KOPT-K1 (cell line): ENCODE data around the gene CMKLR1.

Experiments used
- H3K27ac ChIP-seq: fragments of 200-600 bp; sonication (generic); 2 replicates; pipeline ENCODE4 v1.5.1; 2016; ENCODE audit warnings: antibody characterized with exemption, mild to moderate bottlenecking, low read depth, low read length; ENCODE audit not compliant: poor library complexity, severe bottlenecking
- H3K36me3 ChIP-seq: fragments of 200-600 bp; sonication (generic); 2 replicates; pipeline ENCODE4 v1.5.1; 2017; ENCODE audit warnings: antibody characterized with exemption, mild to moderate bottlenecking, low read length, moderate library complexity; ENCODE audit not compliant: insufficient read depth
- H3K9me3 ChIP-seq: fragments of 200-600 bp; sonication (generic); 2 replicates; pipeline ENCODE4 v1.5.1; 2017; ENCODE audit warnings: antibody characterized with exemption, low read length, mild to moderate bottlenecking; ENCODE audit not compliant: insufficient read depth, poor library complexity, severe bottlenecking

Gene CMKLR1

DNA sequence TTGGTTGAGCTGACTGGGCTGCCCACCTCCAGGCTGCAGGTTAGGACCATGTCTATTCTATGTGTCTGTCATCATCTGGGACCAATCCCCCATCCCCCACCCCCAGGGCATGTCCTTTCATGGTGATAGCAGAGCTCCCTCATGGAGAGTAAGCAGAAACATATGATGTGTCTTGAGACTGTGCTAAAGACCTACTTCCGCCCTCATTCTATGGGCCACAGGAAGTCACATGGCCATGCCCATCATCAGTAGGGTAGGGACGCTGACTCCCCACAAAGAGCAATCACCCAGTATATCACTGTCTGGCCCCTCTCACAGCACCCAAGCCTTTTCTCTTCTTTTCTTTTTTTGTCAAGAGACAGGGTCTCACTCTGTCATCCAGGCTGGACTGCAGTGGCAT, 99.7 kb downstream of the CMKLR1 start:
- H3K27ac ChIP-seq = no peak overlapping the region

DNA sequence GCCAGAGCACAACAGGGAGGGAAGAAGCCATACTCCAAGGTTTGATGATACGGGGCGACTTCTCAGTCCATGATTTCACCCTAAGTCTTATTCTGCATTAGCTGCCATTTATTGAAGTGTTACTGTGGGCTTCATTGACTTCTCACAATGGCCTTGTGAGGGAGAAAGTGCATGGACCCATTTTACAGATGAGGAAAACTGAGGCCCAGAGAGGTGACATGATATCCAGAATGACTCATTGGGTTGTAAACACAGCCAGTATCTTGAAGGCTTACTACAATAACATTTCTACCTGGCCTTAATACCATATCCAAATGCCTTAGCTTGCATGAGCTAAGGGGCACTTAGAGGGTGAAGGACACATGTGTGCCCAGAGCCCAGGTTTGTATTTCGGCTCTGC, 100.6 kb downstream of the CMKLR1 start:
- H3K9me3 ChIP-seq = no peaks in the 10 kb centered on the region
- H3K36me3 ChIP-seq = no peaks in the 10 kb centered on the region
- H3K27ac ChIP-seq = no peak overlapping the region

More for the DNA sequence above, 99.7 kb downstream of the CMKLR1 start:
- Histone ChIP-seq H3K9me3 (no peaks in the 10 kb centered on the region), H3K36me3 (no peaks in the 10 kb centered on the region)
